Measurements from ENCODE around the gene C6orf15. TPM values are rescaled to one million over a fixed set of nuclear protein-coding genes. Genes with fewer than 3 reads are reported as not detected.

The C6orf15 gene
- total RNA-seq, 1 donor: not detected

DNA sequence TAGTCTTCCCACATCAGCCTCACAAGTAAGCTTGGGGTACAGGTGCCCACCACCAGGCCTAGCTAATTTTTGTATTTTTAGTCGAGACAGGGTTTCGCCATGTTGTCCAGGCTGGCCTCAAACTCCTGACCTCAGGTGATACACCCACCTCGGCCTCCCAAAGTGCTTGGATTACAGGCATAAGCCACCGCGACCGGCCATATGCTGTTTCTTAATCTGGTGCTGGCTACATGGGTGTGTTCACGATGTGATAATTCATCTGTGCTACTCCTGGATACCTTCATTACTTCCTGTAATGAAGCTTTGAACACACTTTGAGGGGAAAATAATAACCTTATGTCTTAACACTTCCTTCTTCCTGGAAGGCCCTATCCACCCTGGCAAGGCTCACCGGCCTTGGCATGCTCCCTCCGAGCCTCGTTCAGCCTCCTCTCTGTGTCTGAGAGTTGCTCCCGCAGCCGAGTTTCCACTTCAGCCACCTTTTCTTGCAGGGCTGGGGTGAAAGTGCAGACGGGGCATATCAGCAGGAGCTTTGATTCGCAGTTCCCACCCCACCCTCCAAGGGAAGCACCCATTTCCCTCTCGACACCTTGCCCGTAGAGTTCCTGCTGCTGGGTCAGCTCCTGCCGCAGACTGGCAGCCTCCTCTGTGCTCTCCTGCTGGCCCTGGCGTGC lies 32.1 kb upstream of the C6orf15 start:
- no peak for DNase-seq (ENCODE audit: low read depth)
- H3K4me3 ChIP-seq (ENCODE audit: low read depth, low read length): no peak overlapping the region
- TF ChIP-seq, protein P1, sequence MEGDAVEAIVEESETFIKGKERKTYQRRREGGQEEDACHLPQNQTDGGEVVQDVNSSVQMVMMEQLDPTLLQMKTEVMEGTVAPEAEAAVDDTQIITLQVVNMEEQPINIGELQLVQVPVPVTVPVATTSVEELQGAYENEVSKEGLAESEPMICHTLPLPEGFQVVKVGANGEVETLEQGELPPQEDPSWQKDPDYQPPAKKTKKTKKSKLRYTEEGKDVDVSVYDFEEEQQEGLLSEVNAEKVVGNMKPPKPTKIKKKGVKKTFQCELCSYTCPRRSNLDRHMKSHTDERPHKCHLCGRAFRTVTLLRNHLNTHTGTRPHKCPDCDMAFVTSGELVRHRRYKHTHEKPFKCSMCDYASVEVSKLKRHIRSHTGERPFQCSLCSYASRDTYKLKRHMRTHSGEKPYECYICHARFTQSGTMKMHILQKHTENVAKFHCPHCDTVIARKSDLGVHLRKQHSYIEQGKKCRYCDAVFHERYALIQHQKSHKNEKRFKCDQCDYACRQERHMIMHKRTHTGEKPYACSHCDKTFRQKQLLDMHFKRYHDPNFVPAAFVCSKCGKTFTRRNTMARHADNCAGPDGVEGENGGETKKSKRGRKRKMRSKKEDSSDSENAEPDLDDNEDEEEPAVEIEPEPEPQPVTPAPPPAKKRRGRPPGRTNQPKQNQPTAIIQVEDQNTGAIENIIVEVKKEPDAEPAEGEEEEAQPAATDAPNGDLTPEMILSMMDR (IDR thresholded peaks at IDR 0.05; ENCODE audit: insufficient read depth, low read depth, low read length): no peak

DNA sequence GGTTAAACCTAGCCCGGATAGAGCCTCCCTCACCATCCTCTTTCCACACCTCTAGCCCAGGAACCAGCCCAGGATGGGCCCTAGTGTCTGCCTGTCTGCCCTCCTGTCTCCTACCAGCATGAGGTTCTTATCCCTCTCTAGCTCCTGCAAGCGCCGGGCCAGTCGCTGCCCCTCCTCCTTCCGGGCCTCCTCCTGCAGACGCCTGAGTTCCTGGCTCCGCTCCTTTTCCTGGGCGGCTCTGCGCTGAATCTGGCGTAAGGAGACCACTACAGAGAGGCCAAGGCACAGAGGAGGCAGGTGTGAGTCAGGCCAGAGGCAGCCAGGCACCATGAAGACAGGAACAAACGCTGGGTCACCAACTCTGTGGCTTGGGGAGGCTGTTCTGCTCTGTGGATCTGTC lies 30.8 kb upstream of the C6orf15 start:
- peak; percentile 67 for DNase-seq (ENCODE audit: low read depth)
- no peak overlapping the region for H3K4me3 ChIP-seq (ENCODE audit: low read depth, low read length)

DNA sequence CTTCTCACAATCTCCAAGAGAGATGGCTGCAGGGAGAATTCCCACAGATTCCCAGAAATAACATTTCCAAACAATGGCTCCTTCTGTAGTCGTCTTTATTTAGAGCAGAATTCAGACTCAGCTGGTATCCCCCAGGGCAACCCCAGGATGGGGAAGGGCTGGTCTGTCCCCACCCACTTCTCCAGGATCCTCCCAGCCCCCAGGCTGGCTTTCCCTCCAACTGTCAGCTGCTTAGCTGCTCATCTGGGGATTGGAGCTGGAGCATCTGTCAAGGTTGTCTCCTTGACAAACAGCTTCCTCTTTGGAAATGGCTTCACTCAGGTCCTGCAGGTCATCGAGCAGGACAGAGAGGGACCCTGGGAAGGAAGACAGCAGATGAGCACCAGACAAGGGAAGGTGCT lies 30.0 kb upstream of the C6orf15 start:
- H3K4me3 ChIP-seq (ENCODE audit: low read depth, low read length): no peak overlapping the region
- TF ChIP-seq, protein P1 (IDR thresholded peaks at IDR 0.05; ENCODE audit: insufficient read depth, low read depth, low read length): no peak
- DNase-seq (ENCODE audit: low read depth): no peak

More for the DNA sequence above, 30.8 kb upstream of the C6orf15 start:
- TF ChIP-seq, protein P1 (IDR thresholded peaks at IDR 0.05; ENCODE audit: insufficient read depth, low read depth, low read length): no peak

DNA sequence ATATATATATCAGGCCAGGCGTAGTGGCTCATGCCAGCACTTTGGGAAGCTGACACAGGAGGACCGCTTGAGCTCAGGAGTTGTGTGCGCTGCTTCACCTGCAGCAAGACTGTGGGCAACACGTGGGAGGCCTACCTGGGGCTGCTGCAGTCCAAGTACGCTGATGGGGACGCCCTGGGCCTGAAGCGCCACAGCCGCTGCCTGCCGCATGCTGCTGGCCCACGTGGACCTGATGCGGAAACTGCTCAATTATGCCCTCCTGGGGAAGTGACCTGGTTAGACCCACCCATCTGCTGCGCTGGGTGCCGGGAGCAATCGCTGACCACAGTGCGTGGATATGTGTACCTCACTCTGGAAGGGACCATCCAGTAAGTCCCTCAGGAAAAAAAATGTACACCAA lies 28.3 kb upstream of the C6orf15 start:
- TF ChIP-seq, protein P1 (IDR thresholded peaks at IDR 0.05; ENCODE audit: insufficient read depth, low read depth, low read length): no peak
- H3K4me3 ChIP-seq (ENCODE audit: low read depth, low read length): no peak overlapping the region
- DNase-seq (ENCODE audit: low read depth): no peak

DNA sequence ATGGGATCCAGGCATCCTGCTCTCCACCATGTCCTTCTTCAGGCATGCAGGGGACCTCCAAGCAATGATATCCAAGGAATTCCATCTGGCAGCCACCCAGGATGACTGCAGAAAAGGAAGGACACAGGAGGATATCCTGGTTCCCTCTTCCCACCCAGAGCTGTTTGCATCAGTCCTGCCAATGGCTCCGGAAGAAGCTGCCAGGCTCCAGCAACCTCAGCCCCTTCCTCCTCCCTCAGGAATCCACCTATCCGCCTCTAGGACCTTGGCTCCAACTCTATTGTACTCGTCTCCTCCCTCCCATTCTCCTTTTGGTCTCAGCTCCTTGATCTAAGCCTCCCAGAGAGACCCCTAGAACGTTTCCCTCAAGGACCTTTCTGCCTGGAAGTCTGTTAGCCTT lies 27.2 kb upstream of the C6orf15 start:
- TF ChIP-seq, protein P1 (IDR thresholded peaks at IDR 0.05; ENCODE audit: insufficient read depth, low read depth, low read length): no peak
- no peak overlapping the region for H3K4me3 ChIP-seq (ENCODE audit: low read depth, low read length)
- DNase-seq (ENCODE audit: low read depth): no peak

DNA sequence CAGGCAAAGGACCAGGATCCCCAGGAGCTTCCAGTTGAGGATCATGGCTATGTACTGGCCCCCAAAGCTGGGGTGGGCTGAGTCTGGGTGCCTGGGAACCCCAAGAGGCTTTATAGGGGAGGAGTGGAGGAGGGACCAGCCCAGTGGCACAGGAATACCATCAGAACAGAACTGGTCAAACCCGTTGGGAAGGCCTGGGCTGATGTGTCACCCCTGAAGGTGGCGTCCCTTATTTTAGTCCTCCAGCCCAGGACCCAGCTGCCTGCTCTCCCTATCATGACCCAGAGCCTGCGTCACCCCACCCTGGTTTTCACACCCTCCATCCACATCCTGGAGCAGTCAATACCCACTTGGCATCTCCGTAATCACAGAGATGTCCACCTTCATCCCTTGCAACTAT lies 26.6 kb upstream of the C6orf15 start, which contains the start of gene PSORS1C2:
TSS of gene PSORS1C2 (minus strand) at position 85 of the 400 bp plus-strand sequence. CDS start at position 45, 40 bp downstream.
- TF ChIP-seq, protein P1 (IDR thresholded peaks at IDR 0.05; ENCODE audit: insufficient read depth, low read depth, low read length): no peak
- H3K4me3 ChIP-seq (ENCODE audit: low read depth, low read length): no peak within 1 kb of the TSS
- no peak for DNase-seq (ENCODE audit: low read depth)

DNA sequence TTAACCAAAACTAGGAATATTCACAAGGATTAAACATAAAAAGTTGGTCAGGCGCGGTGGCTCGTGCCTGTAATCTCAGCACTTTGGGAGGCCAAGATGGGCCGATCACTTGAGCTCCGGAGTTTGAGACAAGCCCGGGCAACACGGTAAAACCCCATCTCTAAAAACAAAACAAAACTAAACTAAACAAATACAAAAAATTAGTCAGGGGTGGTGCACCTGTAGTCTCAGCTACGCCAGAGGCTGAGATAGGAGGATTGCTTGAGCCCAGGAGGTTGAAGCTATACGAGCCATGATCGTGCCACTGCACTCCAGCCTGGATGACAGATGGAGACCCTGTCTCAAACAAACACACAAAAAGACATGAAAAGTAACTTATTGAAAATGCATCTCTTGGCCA lies 23.3 kb upstream of the C6orf15 start:
- no peak overlapping the region for H3K4me3 ChIP-seq (ENCODE audit: low read depth, low read length)
- TF ChIP-seq, protein P1 (IDR thresholded peaks at IDR 0.05; ENCODE audit: insufficient read depth, low read depth, low read length): no peak
- no peak for DNase-seq (ENCODE audit: low read depth)

Measured in fibroblast of villous mesenchyme (primary cell).